ENCODE data around the gene LIPT1.
"Not testable (repeated sequence)": the region's sequence is repeated elsewhere in the genome, so short reads cannot be mapped to it uniquely, and the experiment has no call there.

LIPT1 gene

GRCh38 chr2:99180755-99181623 is 26.2 kb downstream of the LIPT1 start, which contains the start of the genes MITD1 and MRPL30:
Gene MITD1 (minus strand): TSS chr2:99181058. CDS start chr2:99180981, 77 bp downstream.
Gene MRPL30 (plus strand): TSS chr2:99181184. CDS start chr2:99186204, 5,020 bp downstream.
- Histone ChIP-seq H3K4me2 (ENCODE audit: low read length) (peak within 1 kb of the TSS; percentile 91), H3K4me1 (ENCODE audit: control insufficient read depth, insufficient read depth, low read length) (peaks cover 5% of the 10 kb centered on the region)

GRCh38 chr2:99181624-99182000 is 26.8 kb downstream of the LIPT1 start:
- H3K4me3 ChIP-seq (ENCODE audit: low read length), result peak overlapping the region; percentile 92
- peaks cover 5% of the 10 kb centered on the region for H3K4me1 ChIP-seq (ENCODE audit: control insufficient read depth, insufficient read depth, low read length)
- H3K9ac ChIP-seq (ENCODE audit: low read depth, low read length), result peak overlapping the region; percentile 90
- H3K9me3 ChIP-seq (replicated peaks; ENCODE audit: low read length), result no peaks in the 10 kb centered on the region
- H3K36me3 ChIP-seq (ENCODE audit: insufficient read depth, low read length), result peaks cover under 1% of the 10 kb centered on the region
- H3K4me2 ChIP-seq (ENCODE audit: low read length), result peak overlapping the region; percentile 91
- H3K27me3 ChIP-seq (ENCODE audit: control insufficient read depth, insufficient read depth, low read length), result no peaks in the 10 kb centered on the region

More at GRCh38 chr2:99180755-99181623, 26.2 kb downstream of the LIPT1 start, which contains the start of the genes MITD1 and MRPL30:
- H3K9me3 ChIP-seq (replicated peaks; ENCODE audit: low read length), result no peaks in the 10 kb centered on the region
- no peaks in the 10 kb centered on the region for H3K36me3 ChIP-seq (ENCODE audit: insufficient read depth, low read length)
- peak within 1 kb of the TSS; percentile 90 for H3K9ac ChIP-seq (ENCODE audit: low read depth, low read length)
- peak within 1 kb of the TSS; percentile 92 for H3K4me3 ChIP-seq (ENCODE audit: low read length)
- no peaks in the 10 kb centered on the region for H3K27me3 ChIP-seq (ENCODE audit: control insufficient read depth, insufficient read depth, low read length)

- no peaks in the 10 kb centered on the region for H3K9me3 ChIP-seq (replicated peaks; ENCODE audit: low read length)
- H3K36me3 ChIP-seq (ENCODE audit: insufficient read depth, low read length), result peaks cover 6% of the 10 kb centered on the region
- no peak overlapping the region for H3K4me3 ChIP-seq (ENCODE audit: low read length)
- no peaks in the 10 kb centered on the region for H3K27me3 ChIP-seq (ENCODE audit: control insufficient read depth, insufficient read depth, low read length)
- no peak overlapping the region for H3K9ac ChIP-seq (ENCODE audit: low read depth, low read length)
- H3K4me2 ChIP-seq (ENCODE audit: low read length), result peak overlapping the region; percentile 29
- peaks cover 5% of the 10 kb centered on the region for H3K4me1 ChIP-seq (ENCODE audit: control insufficient read depth, insufficient read depth, low read length)
Observed at GRCh38 chr2:99183025-99183424, 28.3 kb downstream of the LIPT1 start.

GRCh38 chr2:99184811-99185210 is 30.0 kb downstream of the LIPT1 start:
- peaks cover 15% of the 10 kb centered on the region for H3K36me3 ChIP-seq (ENCODE audit: insufficient read depth, low read length)
- H3K9me3 ChIP-seq (replicated peaks; ENCODE audit: low read length), result no peaks in the 10 kb centered on the region
- H3K4me3 ChIP-seq (ENCODE audit: low read length), result no peak overlapping the region
- H3K27me3 ChIP-seq (ENCODE audit: control insufficient read depth, insufficient read depth, low read length), result no peaks in the 10 kb centered on the region
- peaks cover 5% of the 10 kb centered on the region for H3K4me1 ChIP-seq (ENCODE audit: control insufficient read depth, insufficient read depth, low read length)
- H3K4me2 ChIP-seq (ENCODE audit: low read length), result no peak overlapping the region
- no peak overlapping the region for H3K9ac ChIP-seq (ENCODE audit: low read depth, low read length)

- Histone ChIP-seq H3K4me1 (ENCODE audit: control insufficient read depth, insufficient read depth, low read length) (peaks cover 5% of the 10 kb centered on the region), H3K27me3 (ENCODE audit: control insufficient read depth, insufficient read depth, low read length) (no peaks in the 10 kb centered on the region), H3K9me3 (replicated peaks; ENCODE audit: low read length) (no peaks in the 10 kb centered on the region), H3K4me2 (ENCODE audit: low read length) (no peak overlapping the region), H3K4me3 (ENCODE audit: low read length) (no peak overlapping the region), H3K9ac (ENCODE audit: low read depth, low read length) (no peak overlapping the region), H3K36me3 (ENCODE audit: insufficient read depth, low read length) (peaks cover 18% of the 10 kb centered on the region)
Observed at GRCh38 chr2:99187011-99187410, 32.2 kb downstream of the LIPT1 start.

- H3K27me3 ChIP-seq (ENCODE audit: control insufficient read depth, insufficient read depth, low read length), result no peaks in the 10 kb centered on the region
- peaks cover 22% of the 10 kb centered on the region for H3K36me3 ChIP-seq (ENCODE audit: insufficient read depth, low read length)
- no peak overlapping the region for H3K4me3 ChIP-seq (ENCODE audit: low read length)
- H3K4me2 ChIP-seq (ENCODE audit: low read length), result no peak overlapping the region
- no peaks in the 10 kb centered on the region for H3K4me1 ChIP-seq (ENCODE audit: control insufficient read depth, insufficient read depth, low read length)
- no peak overlapping the region for H3K9ac ChIP-seq (ENCODE audit: low read depth, low read length)
- H3K9me3 ChIP-seq (replicated peaks; ENCODE audit: low read length), result no peaks in the 10 kb centered on the region
Observed at GRCh38 chr2:99188357-99188756, 33.6 kb downstream of the LIPT1 start.

- H3K9ac ChIP-seq (ENCODE audit: low read depth, low read length), result no peak overlapping the region
Observed at GRCh38 chr2:99190548-99190947, 35.8 kb downstream of the LIPT1 start.

GRCh38 chr2:99192364-99192763 is 37.6 kb downstream of the LIPT1 start:
- not testable (repeated sequence) for H3K4me1 ChIP-seq (ENCODE audit: control insufficient read depth, insufficient read depth, low read length); H3K9me3 ChIP-seq (replicated peaks; ENCODE audit: low read length); H3K4me2 ChIP-seq (ENCODE audit: low read length); H3K4me3 ChIP-seq (ENCODE audit: low read length); H3K9ac ChIP-seq (ENCODE audit: low read depth, low read length); H3K27me3 ChIP-seq (ENCODE audit: control insufficient read depth, insufficient read depth, low read length)
- H3K36me3 ChIP-seq (ENCODE audit: insufficient read depth, low read length), result peaks cover 24% of the 10 kb centered on the region

More at GRCh38 chr2:99190548-99190947, 35.8 kb downstream of the LIPT1 start:
- H3K4me2 ChIP-seq (ENCODE audit: low read length), result no peak overlapping the region
- no peaks in the 10 kb centered on the region for H3K27me3 ChIP-seq (ENCODE audit: control insufficient read depth, insufficient read depth, low read length)
- no peaks in the 10 kb centered on the region for H3K9me3 ChIP-seq (replicated peaks; ENCODE audit: low read length)
- no peak overlapping the region for H3K4me3 ChIP-seq (ENCODE audit: low read length)
- H3K4me1 ChIP-seq (ENCODE audit: control insufficient read depth, insufficient read depth, low read length), result no peaks in the 10 kb centered on the region
- H3K36me3 ChIP-seq (ENCODE audit: insufficient read depth, low read length), result peaks cover 22% of the 10 kb centered on the region

GRCh38 chr2:99198103-99198841 is 43.5 kb downstream of the LIPT1 start:
- Histone ChIP-seq H3K9me3 (replicated peaks; ENCODE audit: low read length) (no peaks in the 10 kb centered on the region), H3K36me3 (ENCODE audit: insufficient read depth, low read length) (peaks cover 26% of the 10 kb centered on the region), H3K9ac (ENCODE audit: low read depth, low read length) (no peak overlapping the region), H3K27me3 (ENCODE audit: control insufficient read depth, insufficient read depth, low read length) (no peaks in the 10 kb centered on the region), H3K4me2 (ENCODE audit: low read length) (no peak overlapping the region), H3K4me3 (ENCODE audit: low read length) (no peak overlapping the region), H3K4me1 (ENCODE audit: control insufficient read depth, insufficient read depth, low read length) (no peaks in the 10 kb centered on the region)

GRCh38 chr2:99200076-99200800 is 45.5 kb downstream of the LIPT1 start:
- Histone ChIP-seq H3K27me3 (ENCODE audit: control insufficient read depth, insufficient read depth, low read length) (no peaks in the 10 kb centered on the region), H3K9me3 (replicated peaks; ENCODE audit: low read length) (no peaks in the 10 kb centered on the region), H3K4me2 (ENCODE audit: low read length) (no peak overlapping the region), H3K4me3 (ENCODE audit: low read length) (no peak overlapping the region), H3K36me3 (ENCODE audit: insufficient read depth, low read length) (peaks cover 26% of the 10 kb centered on the region), H3K4me1 (ENCODE audit: control insufficient read depth, insufficient read depth, low read length) (no peaks in the 10 kb centered on the region), H3K9ac (ENCODE audit: low read depth, low read length) (no peak overlapping the region)

All from skeletal muscle satellite cell (primary cell).